Neural crest cell (in vitro differentiated cells): ENCODE results near the gene SNX1. TPM values are rescaled to one million over a fixed set of nuclear protein-coding genes. Genes with fewer than 3 reads are reported as not detected.

Source experiments
- DNase-seq: peaks from one replicate; pipeline ENCODE4 v3.0.0; 2021; ENCODE audit warnings: low read depth, mixed read lengths, low spot score
- H3K27ac Mint-ChIP-seq: one replicate; pipeline ENCODE4 v1.8.0; 2021; ENCODE audit warnings: mild to moderate bottlenecking, mixed read lengths; ENCODE audit not compliant: unreplicated experiment
- H3K27me3 Mint-ChIP-seq: 2 replicates; pipeline ENCODE4 v1.8.0; 2021; ENCODE audit warnings: low read depth, mild to moderate bottlenecking, mixed read lengths
- H3K36me3 Mint-ChIP-seq: 2 replicates; pipeline ENCODE4 v1.8.0; 2021; ENCODE audit warnings: low read depth, mild to moderate bottlenecking, mixed read lengths
- H3K4me1 Mint-ChIP-seq: 2 replicates; pipeline ENCODE4 v1.8.0; 2021; ENCODE audit warnings: mixed read lengths
- H3K4me3 Mint-ChIP-seq: one replicate; pipeline ENCODE4 v1.8.0; 2021; ENCODE audit warnings: mild to moderate bottlenecking, mixed read lengths
- H3K9me3 Mint-ChIP-seq: 2 replicates; pipeline ENCODE4 v1.8.0; 2021; ENCODE audit warnings: mixed read lengths
- total RNA-seq: library from RNA; stranded (reverse); gene quantifications from 2 replicates; pipeline ENCODE4 v1.2.1, GENCODE V29; 2021
- TF ChIP-seq, protein P1 (sequence below): fragments of 200-600 bp; sonication (generic); conservative IDR thresholded peaks from 2 replicates; pipeline ENCODE4 v1.5.0; 2021; ENCODE audit warnings: antibody characterized with exemption, mild to moderate bottlenecking

SNX1 gene
- total RNA-seq, 1 donor from 2014 or later, result 131 TPM

DNA sequence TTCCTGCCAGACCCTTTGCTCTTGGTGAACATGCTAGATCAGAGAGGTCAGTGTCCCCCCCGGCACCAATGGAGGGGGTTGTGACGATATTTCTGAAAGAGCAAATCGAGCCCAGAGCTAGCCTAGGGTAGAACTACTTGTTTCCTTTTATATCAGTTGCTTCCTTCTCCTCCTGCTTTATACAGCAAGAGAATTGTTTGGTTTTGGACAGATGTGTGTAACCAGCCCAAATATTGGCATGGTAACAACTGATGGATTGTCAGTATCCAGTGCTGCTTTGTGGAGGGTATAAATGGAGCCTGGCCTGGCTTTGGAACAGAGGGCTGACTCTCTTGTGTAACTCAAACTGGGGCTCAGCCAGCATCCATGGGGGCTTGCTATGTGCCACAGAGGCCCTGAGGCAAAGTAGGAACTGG is 27.2 kb downstream of the SNX1 start:
- H3K4me1 Mint-ChIP-seq, result peaks cover 43% of the 10 kb centered on the region
- H3K27ac Mint-ChIP-seq, result no peak overlapping the region
- TF ChIP-seq, protein P1, sequence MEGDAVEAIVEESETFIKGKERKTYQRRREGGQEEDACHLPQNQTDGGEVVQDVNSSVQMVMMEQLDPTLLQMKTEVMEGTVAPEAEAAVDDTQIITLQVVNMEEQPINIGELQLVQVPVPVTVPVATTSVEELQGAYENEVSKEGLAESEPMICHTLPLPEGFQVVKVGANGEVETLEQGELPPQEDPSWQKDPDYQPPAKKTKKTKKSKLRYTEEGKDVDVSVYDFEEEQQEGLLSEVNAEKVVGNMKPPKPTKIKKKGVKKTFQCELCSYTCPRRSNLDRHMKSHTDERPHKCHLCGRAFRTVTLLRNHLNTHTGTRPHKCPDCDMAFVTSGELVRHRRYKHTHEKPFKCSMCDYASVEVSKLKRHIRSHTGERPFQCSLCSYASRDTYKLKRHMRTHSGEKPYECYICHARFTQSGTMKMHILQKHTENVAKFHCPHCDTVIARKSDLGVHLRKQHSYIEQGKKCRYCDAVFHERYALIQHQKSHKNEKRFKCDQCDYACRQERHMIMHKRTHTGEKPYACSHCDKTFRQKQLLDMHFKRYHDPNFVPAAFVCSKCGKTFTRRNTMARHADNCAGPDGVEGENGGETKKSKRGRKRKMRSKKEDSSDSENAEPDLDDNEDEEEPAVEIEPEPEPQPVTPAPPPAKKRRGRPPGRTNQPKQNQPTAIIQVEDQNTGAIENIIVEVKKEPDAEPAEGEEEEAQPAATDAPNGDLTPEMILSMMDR, result no peak
- no peaks in the 10 kb centered on the region for H3K9me3 Mint-ChIP-seq
- H3K36me3 Mint-ChIP-seq, result peaks cover 23% of the 10 kb centered on the region
- peak overlapping the region; percentile 57 for H3K4me3 Mint-ChIP-seq
- DNase-seq, result no peak
- H3K27me3 Mint-ChIP-seq, result no peaks in the 10 kb centered on the region

DNA sequence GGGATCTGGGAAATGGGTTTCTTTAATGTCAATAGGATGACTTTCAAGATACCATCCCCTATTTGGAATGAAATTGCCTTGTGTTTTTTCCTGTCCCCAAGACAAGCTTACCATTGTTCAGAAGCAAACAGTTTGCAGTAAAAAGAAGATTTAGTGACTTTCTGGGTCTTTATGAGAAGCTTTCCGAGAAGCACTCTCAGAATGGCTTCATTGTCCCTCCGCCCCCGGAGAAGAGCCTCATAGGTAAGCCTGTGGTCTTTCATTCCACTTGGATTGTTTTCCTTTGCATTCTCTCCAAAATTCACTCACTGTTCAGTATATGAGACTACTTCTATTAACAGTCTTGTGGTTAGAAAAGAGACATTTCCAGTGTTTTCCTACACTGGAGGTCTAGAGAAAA is 30.2 kb downstream of the SNX1 start:
- H3K27ac Mint-ChIP-seq, result no peak overlapping the region
- TF ChIP-seq, protein P1, result no peak
- peak overlapping the region; percentile 63 for H3K4me3 Mint-ChIP-seq
- no peak for DNase-seq
- H3K27me3 Mint-ChIP-seq, result no peaks in the 10 kb centered on the region
- no peaks in the 10 kb centered on the region for H3K9me3 Mint-ChIP-seq
- peaks cover 43% of the 10 kb centered on the region for H3K4me1 Mint-ChIP-seq
- H3K36me3 Mint-ChIP-seq, result peaks cover 15% of the 10 kb centered on the region

DNA sequence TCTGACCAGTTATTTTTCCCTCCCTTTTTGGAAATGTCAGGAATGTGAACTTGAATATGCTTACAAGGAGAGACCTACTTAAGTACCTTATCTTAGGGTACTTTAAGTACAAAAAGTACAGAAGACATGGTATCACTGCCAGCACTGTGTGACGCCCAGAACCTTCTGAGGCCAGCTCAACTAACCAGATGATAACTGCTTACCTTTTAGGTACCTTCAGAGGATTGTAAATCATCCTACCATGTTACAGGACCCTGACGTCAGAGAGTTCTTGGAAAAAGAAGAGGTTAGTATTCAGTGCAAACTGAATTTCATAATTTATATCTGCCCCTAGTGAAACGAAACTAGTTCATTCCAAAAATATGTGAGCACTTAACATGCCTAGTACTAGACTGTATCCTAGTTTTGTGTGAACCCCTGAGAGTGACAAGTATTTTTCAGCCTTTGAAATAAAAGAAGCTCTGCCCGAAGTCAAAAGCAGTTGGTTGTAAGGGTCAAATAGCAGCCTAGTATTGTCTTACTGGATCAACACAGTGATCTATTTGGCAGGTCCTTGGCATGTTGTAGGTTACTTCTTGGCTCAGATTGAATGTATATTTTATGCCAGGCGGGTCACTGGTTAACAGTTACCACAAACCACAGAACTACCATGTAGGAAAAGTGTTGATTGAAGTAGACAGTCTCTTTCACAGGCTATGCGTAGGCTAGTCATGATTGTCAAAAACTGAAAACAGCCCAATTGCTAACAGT is 31.9 kb downstream of the SNX1 start:
- DNase-seq, result no peak
- Mint-ChIP-seq H3K9me3 (no peaks in the 10 kb centered on the region), H3K4me1 (peaks cover 34% of the 10 kb centered on the region), H3K4me3 (no peak overlapping the region), H3K27me3 (no peaks in the 10 kb centered on the region), H3K36me3 (peaks cover 15% of the 10 kb centered on the region), H3K27ac (no peak overlapping the region)
- TF ChIP-seq, protein P1, result no peak

DNA sequence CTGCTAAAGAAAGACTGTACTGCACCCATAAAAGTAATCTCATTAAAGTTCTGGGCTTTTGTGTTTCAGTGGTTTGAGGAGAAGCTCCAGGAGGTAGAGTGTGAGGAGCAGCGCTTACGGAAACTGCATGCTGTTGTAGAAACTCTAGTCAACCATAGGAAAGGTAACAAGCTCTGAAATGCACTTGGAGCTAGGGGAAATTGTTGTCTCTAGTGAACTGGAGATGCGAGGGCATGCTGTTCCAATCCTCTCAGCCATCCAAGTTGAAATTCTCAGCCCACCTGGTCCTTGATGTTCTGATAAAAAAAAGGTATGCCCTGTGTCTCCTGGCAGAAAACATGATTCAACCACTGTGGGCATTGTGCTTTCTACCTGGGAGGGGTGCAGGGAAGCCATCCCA is 34.4 kb downstream of the SNX1 start:
- Mint-ChIP-seq H3K4me1 (peaks cover 18% of the 10 kb centered on the region), H3K27me3 (no peaks in the 10 kb centered on the region), H3K9me3 (no peaks in the 10 kb centered on the region), H3K27ac (no peak overlapping the region), H3K4me3 (no peak overlapping the region), H3K36me3 (peaks cover 19% of the 10 kb centered on the region)
- DNase-seq, result no peak
- TF ChIP-seq, protein P1, result no peak

DNA sequence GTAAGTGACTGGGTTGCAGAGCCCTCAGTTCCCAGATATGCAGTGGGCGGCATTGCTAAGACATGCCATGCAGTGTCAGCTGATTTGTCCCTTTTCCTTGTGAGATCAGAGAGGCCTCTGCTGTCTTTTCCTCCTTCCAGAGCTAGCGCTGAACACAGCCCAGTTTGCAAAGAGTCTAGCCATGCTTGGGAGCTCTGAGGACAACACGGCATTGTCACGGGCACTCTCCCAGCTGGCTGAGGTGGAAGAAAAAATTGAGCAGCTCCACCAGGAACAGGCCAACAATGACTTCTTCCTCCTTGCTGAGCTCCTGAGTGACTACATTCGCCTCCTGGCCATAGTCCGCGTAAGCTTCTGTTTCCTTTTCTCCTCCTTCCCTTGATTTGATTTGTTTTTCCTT is 35.8 kb downstream of the SNX1 start:
- no peaks in the 10 kb centered on the region for H3K9me3 Mint-ChIP-seq
- H3K36me3 Mint-ChIP-seq, result peaks cover 14% of the 10 kb centered on the region
- no peak overlapping the region for H3K27ac Mint-ChIP-seq
- H3K27me3 Mint-ChIP-seq, result no peaks in the 10 kb centered on the region
- H3K4me3 Mint-ChIP-seq, result no peak overlapping the region
- TF ChIP-seq, protein P1, result no peak
- peaks cover 11% of the 10 kb centered on the region for H3K4me1 Mint-ChIP-seq
- no peak for DNase-seq
